Activated T-helper 1 cell treated with Interleukin-2 at 50 U/mL for 16 hours (primary cell): ENCODE data around the gene APAF1.

Experiments
- DNase-seq: peaks from one replicate; pipeline ENCODE4 v3.0.0-alpha.2; 2020; ENCODE audit warnings: low read depth

Gene APAF1

DNA sequence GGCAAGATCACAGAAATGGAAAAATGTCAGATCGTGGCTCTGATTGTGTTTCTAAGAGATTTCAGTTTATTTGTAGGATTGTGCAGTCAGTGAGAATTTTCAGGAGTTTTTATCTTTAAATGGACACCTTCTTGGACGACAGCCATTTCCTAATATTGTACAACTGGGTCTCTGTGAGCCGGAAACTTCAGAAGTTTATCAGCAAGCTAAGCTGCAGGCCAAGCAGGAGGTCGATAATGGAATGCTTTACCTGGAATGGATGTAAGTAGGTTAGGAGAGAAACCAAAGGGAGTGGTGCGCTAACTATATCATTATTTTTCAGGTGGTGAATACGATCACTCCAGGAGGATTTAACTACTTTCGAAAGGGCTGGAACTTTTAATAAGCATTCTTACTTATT lies 26.4 kb downstream of the APAF1 start:
- DNase-seq: no peak

DNA sequence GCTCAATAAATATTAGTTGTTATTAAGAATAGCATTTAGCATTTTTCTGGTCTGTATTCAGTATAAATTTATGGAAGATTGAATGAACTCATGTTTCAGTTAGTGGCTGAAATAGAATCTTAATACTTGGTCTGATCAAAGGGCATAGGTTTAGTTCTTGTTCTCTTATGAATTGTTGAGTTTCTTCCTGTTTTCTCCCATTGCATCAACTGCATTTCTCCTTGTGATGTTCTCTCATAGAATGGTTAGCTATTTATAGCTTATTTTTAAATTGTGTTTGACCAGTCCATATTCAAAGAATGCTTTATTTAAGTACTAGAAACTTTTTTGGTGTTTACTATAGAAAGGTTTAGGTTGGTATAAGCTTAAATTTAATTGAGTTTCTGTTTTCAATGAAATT lies 29.8 kb downstream of the APAF1 start:
- no peak for DNase-seq

DNA sequence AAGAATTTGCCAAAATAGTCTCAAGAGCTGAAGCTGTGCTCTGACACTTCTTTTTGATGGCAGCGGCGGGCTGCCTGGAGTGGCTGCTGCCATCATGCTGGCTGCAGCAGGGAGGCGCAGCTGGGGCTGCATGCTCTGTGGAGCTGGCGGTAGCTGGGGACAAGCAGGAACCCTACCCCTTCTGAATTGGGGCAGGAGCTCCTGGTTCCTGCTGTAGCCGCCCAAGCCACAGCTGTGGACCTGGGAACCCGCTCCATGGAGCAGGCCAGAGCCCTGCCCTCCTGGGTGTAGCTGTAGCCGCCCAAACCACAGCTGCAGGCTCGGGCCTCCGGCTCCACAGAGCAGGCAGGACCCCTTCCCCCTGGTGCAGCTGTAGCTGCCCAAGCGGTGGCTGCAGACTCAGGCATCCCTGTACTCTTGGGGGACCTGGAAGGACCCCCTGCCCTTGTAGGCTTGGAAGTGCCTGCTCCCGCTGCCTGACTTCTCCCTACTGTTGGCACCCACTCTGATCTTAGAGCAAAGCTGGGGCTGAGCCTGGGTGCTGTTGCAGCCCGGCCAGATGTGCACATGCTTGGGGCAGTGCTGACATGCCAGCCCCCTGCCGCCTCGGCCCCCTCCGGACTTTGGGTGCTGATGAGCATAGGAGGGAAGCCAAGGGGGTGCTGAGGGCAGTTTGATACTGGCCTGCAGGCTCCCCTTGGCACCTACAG lies 33.3 kb downstream of the APAF1 start:
- no peak for DNase-seq

DNA sequence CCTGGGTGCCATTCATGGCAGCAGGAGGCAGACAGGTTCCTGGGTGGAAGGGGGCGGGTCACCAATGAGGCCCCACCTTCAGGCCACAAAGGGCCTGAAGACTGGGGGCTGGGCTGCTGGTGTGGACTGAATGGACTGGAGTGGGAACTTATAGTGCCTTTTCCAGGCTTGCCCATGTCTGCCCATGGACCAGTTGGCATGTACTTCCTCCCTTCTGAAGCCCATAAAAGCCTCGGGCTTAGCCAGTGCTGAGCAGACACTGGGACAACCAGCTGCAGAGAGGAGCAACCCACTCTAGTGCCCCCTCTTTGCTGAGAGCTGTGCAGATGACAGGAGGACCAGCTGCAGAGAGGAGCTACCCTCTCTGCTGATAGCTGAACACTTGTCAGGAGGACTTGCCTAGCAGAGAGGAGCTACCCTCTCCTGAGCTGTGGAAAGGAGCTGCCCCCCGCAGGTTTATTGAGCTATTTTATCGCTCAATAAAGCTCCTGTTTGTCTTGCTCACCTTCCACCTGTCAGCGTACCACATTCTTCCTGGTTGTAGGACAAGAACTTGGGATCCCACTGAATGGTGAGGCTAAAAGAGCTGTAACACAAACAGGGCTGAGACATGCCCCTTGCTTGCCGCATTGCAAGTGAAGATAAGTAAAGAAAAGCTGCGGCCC lies 34.0 kb downstream of the APAF1 start:
- DNase-seq: no peak

DNA sequence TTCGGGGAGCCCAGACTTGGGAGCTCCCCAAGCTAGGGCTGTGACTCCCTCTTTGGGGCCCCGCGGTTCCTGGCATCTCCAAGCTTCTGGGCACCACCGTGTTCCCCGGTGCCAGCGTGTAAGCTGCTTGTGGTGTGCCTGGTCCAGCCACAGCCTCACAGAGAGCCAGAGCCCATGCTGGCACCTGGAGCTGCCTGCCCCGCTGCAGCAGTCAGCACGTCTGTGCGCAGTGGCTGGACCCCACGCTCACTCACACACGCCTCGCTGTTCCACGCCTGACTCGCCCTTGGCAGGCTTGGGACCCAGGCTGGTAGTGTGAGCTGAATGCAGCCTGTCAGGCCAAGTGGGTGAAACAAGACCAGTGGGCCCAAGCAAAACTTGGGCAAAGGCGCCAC lies 34.5 kb downstream of the APAF1 start:
- DNase-seq: no peak

DNA sequence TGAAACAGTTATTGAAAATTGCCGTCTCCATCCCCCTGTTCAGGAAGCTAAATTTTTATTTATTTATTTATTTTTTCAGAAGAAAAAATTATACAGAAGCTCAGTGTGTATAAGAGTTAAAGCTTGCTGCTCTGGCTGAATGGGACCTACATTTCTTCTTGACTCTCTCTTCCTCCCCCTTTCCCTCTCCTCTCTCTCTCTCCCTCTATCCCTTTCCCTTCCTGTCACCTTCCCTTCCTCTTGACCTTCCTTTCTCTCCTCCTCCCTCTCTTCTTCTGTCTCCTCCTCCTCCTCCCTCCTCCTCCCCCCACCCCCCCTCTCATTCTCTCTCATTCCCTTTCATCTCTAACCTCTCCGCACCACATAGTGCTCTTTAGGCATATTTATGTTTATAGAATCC lies 39.1 kb downstream of the APAF1 start:
- no peak for DNase-seq

DNA sequence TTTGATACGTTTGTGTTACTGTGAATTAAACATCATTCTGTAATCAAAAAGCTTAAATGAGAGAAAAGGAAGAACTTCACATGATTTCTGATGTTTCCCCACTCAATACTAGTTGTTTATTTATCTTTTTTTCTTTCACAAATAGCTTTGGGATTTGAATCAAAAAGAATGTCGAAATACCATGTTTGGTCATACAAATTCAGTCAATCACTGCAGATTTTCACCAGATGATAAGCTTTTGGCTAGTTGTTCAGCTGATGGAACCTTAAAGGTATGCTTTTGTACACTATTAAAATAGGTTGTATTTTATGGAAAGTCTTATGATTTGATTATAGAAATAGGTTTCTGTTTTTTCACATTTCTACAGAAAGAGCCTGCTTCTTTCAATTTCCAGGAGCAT lies 41.5 kb downstream of the APAF1 start:
- DNase-seq: no peak

DNA sequence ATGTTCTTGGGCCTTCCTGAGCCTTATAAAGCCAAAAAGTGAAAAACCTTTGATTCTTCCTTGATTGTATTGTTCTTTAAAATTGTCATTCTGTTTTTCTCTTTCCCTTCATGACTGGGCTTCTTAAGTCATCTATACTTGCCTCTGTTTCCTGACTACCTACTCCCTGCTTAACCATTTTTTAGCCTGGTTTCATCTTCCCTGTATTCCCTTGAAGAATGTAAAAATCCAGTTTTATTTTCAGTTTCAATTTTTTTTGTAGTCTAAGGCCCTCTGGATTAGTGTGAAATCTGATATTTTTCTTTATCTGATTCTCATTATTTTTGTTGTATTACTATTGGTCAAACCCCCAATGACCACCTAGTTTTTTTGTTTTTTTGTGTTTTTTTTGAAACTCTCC lies 46.3 kb downstream of the APAF1 start:
- no peak for DNase-seq

DNA sequence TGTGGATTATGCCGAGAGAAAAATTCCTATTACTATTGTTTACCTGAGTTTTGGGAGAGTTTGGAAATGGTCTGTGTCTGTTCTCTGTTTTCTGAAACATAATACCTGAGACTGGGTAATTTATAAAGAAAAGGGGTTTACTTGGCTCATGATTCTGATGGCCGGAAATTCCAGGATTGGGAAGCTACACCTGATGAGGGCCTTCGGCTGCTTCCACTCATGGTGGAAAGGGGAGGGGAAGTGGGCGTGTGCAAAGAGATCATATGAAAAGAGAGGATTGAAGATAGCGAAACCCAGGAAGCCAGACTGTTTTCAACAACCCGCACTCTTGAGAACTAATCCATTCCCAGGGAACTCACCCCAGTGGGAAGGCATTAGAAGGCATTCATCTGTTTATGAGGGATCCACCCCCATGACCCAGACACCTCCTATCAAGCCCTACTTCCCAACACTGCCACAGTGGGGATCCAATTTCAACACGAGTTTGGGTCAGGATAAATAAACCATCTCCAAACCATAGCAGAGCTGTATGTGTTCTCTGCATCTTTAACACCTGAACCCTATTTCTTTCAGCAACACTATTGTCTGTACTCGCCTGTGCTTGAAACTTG lies 51.1 kb downstream of the APAF1 start:
- no peak for DNase-seq

DNA sequence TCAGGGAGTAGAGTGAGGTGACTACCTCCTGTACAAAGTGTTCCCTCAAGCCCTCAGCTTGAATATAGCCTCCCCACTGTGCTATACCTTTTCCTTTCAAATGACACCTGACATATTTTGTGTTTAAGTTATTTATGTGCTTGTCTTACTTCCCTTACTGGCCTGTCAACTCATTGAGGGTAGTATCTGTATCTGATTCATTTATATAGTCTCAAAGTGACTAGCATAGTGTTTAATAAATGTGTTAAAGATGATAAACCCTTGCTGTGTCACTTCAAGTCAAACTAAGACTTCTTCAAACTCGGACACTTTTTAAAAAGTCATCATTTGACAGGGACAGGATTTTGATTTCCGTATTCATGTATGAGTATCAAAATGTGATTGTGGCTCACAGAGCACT lies 52.1 kb downstream of the APAF1 start:
- DNase-seq: no peak

DNA sequence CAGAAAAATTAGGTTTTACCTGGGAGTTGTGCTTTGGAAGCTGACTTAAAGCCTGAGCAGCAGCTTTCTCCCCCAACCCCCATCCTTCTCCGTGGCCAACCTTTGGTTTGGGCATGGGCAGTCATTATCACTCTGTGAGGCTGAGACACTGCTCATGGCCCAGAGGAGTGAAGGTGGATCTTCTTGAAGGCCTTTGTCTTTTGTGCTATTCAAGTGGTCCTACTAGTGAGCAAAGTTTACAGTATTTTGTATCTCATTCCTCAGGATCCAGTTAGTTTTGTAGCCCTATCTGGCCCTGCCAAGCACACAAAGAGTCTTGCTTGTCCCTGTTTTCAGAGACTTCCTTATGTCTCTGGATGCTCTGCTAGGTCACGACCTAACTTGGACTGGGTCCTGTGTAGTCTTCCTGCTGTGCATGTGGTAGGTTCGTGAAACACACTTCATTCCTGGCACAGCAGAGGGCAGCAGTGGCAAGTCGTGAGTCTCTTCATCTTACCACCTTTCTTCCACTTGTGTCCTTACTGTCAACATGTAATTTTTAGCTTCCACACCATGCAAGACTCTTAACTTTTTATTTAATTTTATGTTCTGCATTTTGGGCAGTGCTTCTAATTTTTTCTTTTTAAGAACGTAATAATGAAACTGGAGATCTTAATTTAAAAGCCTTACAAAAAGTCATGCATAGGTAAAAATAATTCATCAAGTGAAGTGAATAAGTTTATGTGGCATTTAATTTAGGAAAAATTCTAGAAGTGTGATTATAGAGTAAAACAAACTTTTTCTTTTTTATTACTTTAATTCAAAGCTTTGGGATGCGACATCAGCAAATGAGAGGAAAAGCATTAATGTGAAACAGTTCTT lies 53.7 kb downstream of the APAF1 start:
- DNase-seq: peak; percentile 9

DNA sequence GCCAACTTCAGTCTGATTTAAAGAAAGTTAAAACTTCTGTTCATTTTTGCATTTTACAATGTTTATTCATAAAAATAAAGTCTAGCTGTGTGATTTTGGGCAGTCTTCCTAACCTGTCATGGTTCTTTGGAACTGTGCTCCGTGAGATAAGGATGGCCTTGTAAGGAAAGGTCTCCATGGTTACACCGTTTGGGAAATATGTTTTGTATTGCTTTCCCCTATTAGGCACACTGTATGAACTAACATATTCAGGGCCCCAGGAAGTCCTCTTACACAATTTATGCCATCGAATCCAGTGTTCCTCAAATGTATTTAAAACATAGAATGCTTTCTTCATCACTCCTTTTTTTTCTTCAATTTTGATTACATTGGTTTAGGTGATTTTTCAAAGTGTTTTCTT lies 54.5 kb downstream of the APAF1 start:
- no peak for DNase-seq

DNA sequence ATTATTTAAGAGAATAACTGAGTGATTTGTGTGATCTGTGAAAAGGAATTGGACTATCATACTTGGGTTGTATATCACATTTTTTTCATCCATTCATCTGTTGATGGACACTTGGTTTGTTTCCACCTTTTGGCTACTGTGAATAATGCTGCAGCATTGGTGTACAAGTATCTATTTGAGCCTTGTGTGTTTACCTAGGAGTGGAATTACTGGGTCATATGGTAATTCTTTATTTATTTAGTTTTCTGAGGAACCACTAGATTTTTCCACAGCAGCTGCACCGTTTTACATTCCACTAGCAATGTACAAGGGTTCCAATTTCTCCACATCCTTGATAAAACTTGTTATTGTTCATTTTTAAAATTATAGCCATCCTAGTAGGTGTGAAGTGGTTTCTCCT lies 56.1 kb downstream of the APAF1 start:
- DNase-seq: no peak

DNA sequence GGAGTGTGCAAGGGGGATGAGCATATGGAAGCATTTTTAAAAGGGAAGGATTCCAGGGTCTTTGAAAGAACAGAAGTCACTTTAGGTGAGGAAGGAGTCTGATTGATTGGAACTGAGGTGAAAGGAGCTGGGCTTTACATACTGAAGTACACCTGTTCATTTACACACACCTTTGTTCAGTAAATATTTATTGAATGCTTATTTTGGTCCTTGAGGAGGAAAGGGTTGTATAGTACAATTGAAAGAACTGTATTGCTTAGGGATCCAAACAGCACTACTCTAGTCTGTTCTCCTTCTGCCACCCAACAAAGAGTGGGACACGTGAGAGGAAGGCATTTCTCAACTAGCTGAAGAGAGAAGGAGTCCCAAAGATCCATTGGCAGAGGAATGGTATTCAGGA lies 63.9 kb downstream of the APAF1 start:
- no peak for DNase-seq

DNA sequence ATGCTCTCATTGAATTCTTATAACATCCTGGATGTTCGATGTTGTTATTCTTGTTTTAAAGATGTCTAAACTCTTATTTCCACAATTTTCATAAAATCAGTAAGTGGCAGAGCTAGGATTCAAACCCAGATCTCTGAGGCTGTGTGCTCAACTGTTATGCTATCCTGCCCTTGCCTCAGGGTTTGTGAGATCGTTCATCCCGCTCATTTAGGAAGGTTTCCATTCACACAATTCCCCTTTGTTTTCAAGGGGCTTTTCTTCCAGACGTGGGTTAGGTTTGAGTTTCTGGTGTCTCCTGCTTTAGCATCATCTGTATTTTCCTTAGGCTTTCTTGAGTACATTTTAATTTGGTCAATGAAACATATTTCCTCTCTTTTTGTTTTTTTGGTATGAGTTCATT lies 69.3 kb downstream of the APAF1 start:
- DNase-seq: no peak

DNA sequence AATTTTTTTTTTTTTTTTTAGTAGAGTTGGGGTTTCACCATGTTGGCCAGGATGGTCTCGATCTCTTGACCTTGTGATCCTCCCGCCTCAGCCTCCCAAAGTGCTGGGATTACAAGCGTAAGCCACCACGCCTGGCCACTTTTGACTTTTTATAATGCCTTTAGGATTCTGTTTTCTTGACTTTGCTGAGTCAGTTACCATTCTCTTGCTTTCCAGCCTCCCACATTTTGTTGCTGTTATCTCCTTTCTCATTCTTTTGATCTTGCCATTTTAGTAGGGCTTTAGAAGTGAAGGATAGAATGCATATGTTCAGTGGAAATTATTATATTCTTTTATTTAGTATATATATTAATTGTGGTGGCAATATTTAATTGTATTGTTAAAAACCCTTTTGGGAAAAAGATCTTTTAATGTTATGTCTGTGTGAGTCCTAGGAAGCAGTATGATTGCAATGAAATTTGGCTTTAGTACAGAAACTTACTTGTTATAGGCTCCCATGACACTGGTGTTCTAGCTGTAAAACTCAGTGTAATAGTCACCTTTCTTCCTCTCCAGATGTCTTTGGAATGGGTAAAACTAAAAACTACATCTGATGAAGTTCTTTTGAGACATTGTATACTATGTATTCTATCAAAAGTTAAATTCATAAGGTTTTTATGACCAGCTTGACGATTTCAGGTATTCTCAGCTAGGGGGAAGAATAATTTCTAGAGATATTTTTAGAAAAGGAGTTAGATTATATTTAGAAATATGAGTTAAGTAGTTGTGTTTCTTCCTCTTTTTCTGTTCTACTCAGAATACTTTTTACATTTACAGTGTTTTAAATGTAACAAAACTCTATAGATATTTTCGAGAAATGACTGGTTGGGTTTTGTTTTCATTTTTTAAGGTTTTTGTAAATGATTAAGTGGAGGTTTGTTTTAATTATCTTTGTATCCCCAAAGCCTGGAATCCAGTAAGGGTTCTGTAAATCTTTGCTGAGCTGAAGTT lies 74.7 kb downstream of the APAF1 start:
- DNase-seq: no peak

DNA sequence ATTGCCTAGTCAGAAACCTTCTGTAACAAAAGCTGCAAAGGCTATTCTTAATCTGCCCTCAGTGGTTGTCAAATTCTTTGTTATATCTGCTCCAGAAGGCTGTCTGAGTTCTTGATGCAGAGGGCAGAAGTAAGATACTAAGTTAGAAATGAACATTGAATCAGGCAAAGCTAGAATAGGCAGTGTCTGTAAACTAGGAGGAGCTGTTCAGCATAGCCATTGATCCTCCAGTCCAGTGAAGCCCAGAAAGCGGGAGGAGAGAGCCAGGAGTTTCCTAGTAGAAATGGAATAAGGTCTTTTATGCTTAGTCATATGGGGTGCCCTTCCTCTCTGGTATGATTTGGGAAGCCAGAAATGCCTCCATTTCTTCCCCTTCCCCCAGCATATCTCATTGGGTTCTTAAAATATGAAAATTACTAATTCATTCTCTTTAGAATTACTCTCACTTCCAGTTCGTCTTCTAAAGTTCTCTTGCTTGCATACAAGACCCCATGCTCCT lies 76.2 kb downstream of the APAF1 start:
- no peak for DNase-seq

DNA sequence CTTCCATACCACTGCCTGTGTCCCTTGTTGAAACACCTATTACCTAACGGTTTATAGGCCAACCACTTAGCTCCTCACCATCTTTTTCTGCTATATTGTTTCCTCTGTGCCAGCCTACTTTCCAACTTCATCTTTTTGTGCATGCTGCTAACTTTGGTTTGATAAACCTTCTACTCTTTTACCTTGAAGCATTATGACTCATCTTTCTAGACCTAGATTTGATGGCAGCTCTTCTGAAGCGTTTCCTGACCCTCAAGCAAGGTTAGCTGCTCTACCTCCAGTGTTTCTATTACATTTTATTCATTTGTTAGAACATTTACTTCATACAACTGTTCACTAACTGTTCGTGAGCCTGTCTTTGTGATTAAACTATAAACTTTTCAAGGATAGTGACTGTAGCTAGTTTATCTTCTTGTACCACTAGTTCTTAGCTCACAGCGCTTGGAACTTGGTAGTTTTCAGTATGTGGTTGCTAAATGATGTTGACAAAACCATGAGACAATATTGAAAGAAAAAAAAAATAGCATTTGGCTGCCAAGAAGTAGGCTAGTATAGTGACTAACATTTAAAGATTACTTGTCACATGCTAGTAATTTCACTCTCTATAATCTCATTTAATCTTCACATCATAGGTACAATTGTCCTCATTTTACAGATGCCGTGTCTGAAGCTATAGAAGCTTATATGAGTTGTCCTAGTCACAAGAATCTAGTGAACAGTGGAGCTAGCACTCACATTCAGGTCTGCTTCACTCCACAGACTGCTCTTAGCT lies 79.5 kb downstream of the APAF1 start:
- no peak for DNase-seq

DNA sequence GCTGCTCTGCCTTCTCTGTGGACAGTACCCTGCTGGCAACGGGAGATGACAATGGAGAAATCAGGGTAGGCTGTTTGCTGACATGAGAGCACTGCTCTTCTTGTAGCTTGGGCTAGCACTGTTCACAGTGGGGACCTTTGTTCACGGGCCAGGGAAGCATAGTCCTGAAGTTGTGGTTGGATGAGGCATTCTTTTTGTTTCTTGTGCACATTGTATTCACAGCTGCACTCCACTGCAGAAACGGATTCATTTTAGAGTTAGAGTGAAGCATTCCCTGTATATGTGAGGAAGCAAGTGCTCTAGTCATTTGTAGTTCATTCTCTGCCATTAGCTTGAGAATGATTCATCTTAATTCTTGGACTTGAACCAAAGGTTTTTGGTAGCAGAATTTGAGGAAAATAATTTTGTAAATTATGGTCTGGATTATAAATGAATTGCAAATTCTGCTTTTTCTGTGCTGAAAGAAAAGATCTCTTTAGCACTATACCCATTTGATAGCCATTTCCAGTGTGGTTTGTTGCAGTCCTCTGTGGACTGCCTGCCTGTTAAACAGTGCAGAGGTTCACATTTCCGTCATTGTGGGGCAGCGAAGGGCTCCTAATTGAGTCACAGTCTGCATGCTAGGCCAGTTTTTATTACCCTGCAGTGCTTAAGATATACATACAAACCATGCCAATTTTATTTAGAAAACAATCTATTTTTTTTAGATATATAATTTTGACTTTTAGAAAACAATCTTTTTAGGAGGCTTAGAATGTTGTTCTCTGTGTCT lies 80.6 kb downstream of the APAF1 start:
- no peak for DNase-seq

DNA sequence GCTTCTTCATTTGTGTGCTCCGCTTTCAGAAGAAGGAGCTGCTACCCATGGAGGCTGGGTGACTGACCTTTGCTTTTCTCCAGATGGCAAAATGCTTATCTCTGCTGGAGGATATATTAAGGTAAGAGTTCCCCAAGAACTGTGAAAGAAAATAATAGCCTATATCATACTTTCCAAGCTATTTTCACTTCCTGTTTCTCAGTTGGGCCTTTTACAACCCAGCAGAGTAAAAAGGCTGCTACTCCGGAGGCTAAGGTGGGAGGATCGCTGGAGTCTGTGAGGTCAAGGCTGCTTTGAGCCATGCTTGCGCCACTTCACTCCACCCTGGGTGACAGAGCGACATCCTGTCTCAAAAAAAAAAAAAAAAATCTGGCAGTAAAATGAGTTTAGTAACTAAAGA lies 82.1 kb downstream of the APAF1 start:
- no peak for DNase-seq
